GM19372 (cell line): ENCODE measurements around the gene BBOX1.

ENCODE experiments used
- ATAC-seq: cut with Tn5 transposase; IDR thresholded peaks from one replicate; pipeline ENCODE4 v1.9.1; 2021; ENCODE audit warnings: mild to moderate bottlenecking, low read depth, moderate library complexity; ENCODE audit not compliant: unreplicated experiment

BBOX1 gene

GRCh38 chr11:27024865-27025264, 15.8 kb upstream of the BBOX1 start:
- no peak for ATAC-seq

- no peak for ATAC-seq
These were observed 15.2 kb upstream of the BBOX1 start for GRCh38 chr11:27025312-27025955.

- no peak for ATAC-seq
These were observed 14.5 kb upstream of the BBOX1 start for GRCh38 chr11:27025957-27026733.

- no peak for ATAC-seq
These were observed 12.1 kb upstream of the BBOX1 start for GRCh38 chr11:27028561-27028965.

GRCh38 chr11:27029966-27030365, 10.6 kb upstream of the BBOX1 start:
- no peak for ATAC-seq

- ATAC-seq: no peak
These were observed 8.9 kb upstream of the BBOX1 start for GRCh38 chr11:27031754-27032153.

GRCh38 chr11:27039873-27040272, 742 bp upstream of the BBOX1 start:
- ATAC-seq: no peak

GRCh38 chr11:27041141-27041899, 705 bp downstream of the BBOX1 start:
- ATAC-seq: no peak

- no peak for ATAC-seq
These were observed 6.3 kb downstream of the BBOX1 start for GRCh38 chr11:27046956-27047355.

- ATAC-seq: no peak
These were observed 12.1 kb downstream of the BBOX1 start for GRCh38 chr11:27052668-27053067.

- ATAC-seq: no peak
These were observed 14.6 kb downstream of the BBOX1 start for GRCh38 chr11:27055065-27055682.

- ATAC-seq: no peak
These were observed 16.6 kb downstream of the BBOX1 start for GRCh38 chr11:27057091-27057780.

- ATAC-seq: no peak
These were observed 17.8 kb downstream of the BBOX1 start for GRCh38 chr11:27058456-27058855.

- no peak for ATAC-seq
These were observed 18.8 kb downstream of the BBOX1 start for GRCh38 chr11:27059431-27059830.

- no peak for ATAC-seq
These were observed 20.3 kb downstream of the BBOX1 start for GRCh38 chr11:27060816-27061460.

- ATAC-seq: no peak
These were observed 20.8 kb downstream of the BBOX1 start for GRCh38 chr11:27061461-27061821.

- ATAC-seq: no peak
These were observed 23.5 kb downstream of the BBOX1 start for GRCh38 chr11:27064086-27064485.

GRCh38 chr11:27075192-27075591, 34.6 kb downstream of the BBOX1 start:
- ATAC-seq: no peak

GRCh38 chr11:27075655-27076054, 35.0 kb downstream of the BBOX1 start:
- no peak for ATAC-seq

- ATAC-seq: no peak
These were observed 35.5 kb downstream of the BBOX1 start for GRCh38 chr11:27076121-27076589.
